Neural cell (in vitro differentiated cells): Measurements from ENCODE around the gene GAREM1. TPM values are rescaled to one million over a fixed set of nuclear protein-coding genes. Genes with fewer than 3 reads are reported as not detected.

ENCODE experiments used
- H2AFZ ChIP-seq: fragments of 200-600, 300-800 bp; sonication (generic), shearing (Covaris generic); 2 replicates; pipeline ENCODE4 v1.6.0; 2014; ENCODE audit warnings: low read depth, mild to moderate bottlenecking, antibody characterized with exemption, low read length, moderate library complexity
- H3F3A ChIP-seq: fragments of 200-600 bp; shearing (Covaris generic); 2 replicates; pipeline ENCODE4 v1.6.1; 2016; ENCODE audit warnings: mild to moderate bottlenecking, moderate library complexity, mixed read lengths, antibody characterized with exemption, low read length; ENCODE audit not compliant: insufficient read depth, poor library complexity, severe bottlenecking
- H3K27ac ChIP-seq: fragments of 200-600, 300-800 bp; sonication (generic), shearing (Covaris generic); 2 replicates; pipeline ENCODE4 v1.5.1; 2014; ENCODE audit warnings: mild to moderate bottlenecking, low read length, moderate library complexity
- H3K27me3 ChIP-seq: fragments of 300-800, 200-600 bp; sonication (generic), shearing (Covaris generic); 2 replicates; pipeline ENCODE4 v1.6.0; 2014; ENCODE audit warnings: mild to moderate bottlenecking, low read depth, low read length, moderate library complexity; ENCODE audit not compliant: insufficient read depth
- H3K36me3 ChIP-seq: fragments of 300-800, 200-600 bp; sonication (generic), shearing (Covaris generic); 2 replicates; pipeline ENCODE4 v1.5.1; 2014; ENCODE audit warnings: mild to moderate bottlenecking, antibody characterized with exemption, low read length, moderate library complexity; ENCODE audit not compliant: insufficient read depth
- H3K4me2 ChIP-seq: fragments of 300-800, 200-600 bp; sonication (generic), shearing (Covaris generic); 2 replicates; pipeline ENCODE4 v1.6.0; 2014; ENCODE audit warnings: mild to moderate bottlenecking, low read length
- H3K4me3 ChIP-seq: fragments of 300-800, 200-600 bp; sonication (generic), shearing (Covaris generic); 2 replicates; pipeline ENCODE4 v1.5.1; 2014; ENCODE audit warnings: mild to moderate bottlenecking, low read length, moderate library complexity
- H3K79me2 ChIP-seq: fragments of 200-600 bp; shearing (Covaris generic); replicated peaks from 2 replicates; pipeline ENCODE4 v1.6.0; 2014; ENCODE audit warnings: mild to moderate bottlenecking, low read length, moderate library complexity; ENCODE audit not compliant: insufficient read depth
- H3K9ac ChIP-seq: fragments of 300-800, 200-600 bp; sonication (generic), shearing (Covaris generic); 2 replicates; pipeline ENCODE4 v1.6.1; 2016; ENCODE audit warnings: mild to moderate bottlenecking, low read length, mixed read lengths
- H3K9me2 ChIP-seq: fragments of 200-600 bp; shearing (Covaris generic); 2 replicates; pipeline ENCODE4 v1.6.1; 2016; ENCODE audit warnings: mild to moderate bottlenecking, low read length, mixed read lengths; ENCODE audit not compliant: insufficient read depth
- H3K9me3 ChIP-seq: fragments of 200-600, 300-800 bp; sonication (generic), shearing (Covaris generic); 2 replicates; pipeline ENCODE4 v1.6.1; 2016; ENCODE audit warnings: mild to moderate bottlenecking, mixed run types, low read length, moderate library complexity, mixed read lengths
- H4K20me1 ChIP-seq: fragments of 200-600 bp; shearing (Covaris generic); 2 replicates; pipeline ENCODE4 v1.6.1; 2016; ENCODE audit warnings: mild to moderate bottlenecking, mixed run types; ENCODE audit not compliant: insufficient read depth
- CTCF ChIP-seq: fragments of 450-650 bp; IDR thresholded peaks from 2 replicates; pipeline ENCODE4 v1.5.1; 2014; ENCODE audit warnings: antibody characterized with exemption, mild to moderate bottlenecking, moderate library complexity; ENCODE audit not compliant: poor library complexity, severe bottlenecking
- EP300 ChIP-seq: fragments of 450-650 bp; conservative IDR thresholded peaks from 2 replicates; pipeline ENCODE4 v1.6.1; 2014; ENCODE audit warnings: antibody characterized with exemption, mild to moderate bottlenecking, moderate library complexity; ENCODE audit not compliant: poor library complexity, severe bottlenecking
- EZH2 ChIP-seq: fragments of 200-600, 300-800 bp; shearing (Covaris generic), sonication (generic); IDR thresholded peaks from 2 replicates; pipeline ENCODE4 v1.6.1; 2014; ENCODE audit warnings: antibody characterized with exemption, low read length, borderline replicate concordance, mild to moderate bottlenecking; ENCODE audit not compliant: insufficient read depth, poor library complexity, severe bottlenecking
- MXI1 ChIP-seq: fragments of 450-650 bp; conservative IDR thresholded peaks from 2 replicates; pipeline ENCODE4 v1.6.1; 2014; ENCODE audit warnings: antibody characterized with exemption, mild to moderate bottlenecking; ENCODE audit not compliant: poor library complexity, severe bottlenecking
- POLR2AphosphoS5 ChIP-seq: IDR thresholded peaks from 2 replicates; pipeline ENCODE4 v1.6.1; 2012
- RAD21 ChIP-seq: fragments of 450-650 bp; conservative IDR thresholded peaks from 2 replicates; pipeline ENCODE4 v1.6.1; 2014; ENCODE audit warnings: antibody characterized with exemption, mild to moderate bottlenecking, moderate library complexity
- REST ChIP-seq: IDR thresholded peaks from 2 replicates; pipeline ENCODE4 v1.6.1; 2012; ENCODE audit warnings: borderline replicate concordance
- SMC3 ChIP-seq: fragments of 450-650 bp; conservative IDR thresholded peaks from 2 replicates; pipeline ENCODE4 v1.6.1; 2014; ENCODE audit warnings: antibody characterized with exemption, mild to moderate bottlenecking, moderate library complexity; ENCODE audit not compliant: poor library complexity
- TAF1 ChIP-seq: IDR thresholded peaks from 2 replicates; pipeline ENCODE4 v1.6.1; 2012; ENCODE audit warnings: low read depth
- polyA plus RNA-seq: library from polyadenylated mRNA; depleted of rRNA; stranded (reverse); fragments of >200 nt; gene quantifications from 2 replicates; pipeline ENCODE4 v1.2.3, GENCODE V29; 2014

The GAREM1 gene
- polyA plus RNA-seq, 1 donor from 2014 or later, result 1.3 TPM

GRCh38 chr18:32355896-32356295, 114.8 kb downstream of the GAREM1 start:
- Histone ChIP-seq H4K20me1 (no peaks in the 10 kb centered on the region), H3F3A (no peaks in the 10 kb centered on the region), H3K9me3 (no peaks in the 10 kb centered on the region), H3K27ac (no peak overlapping the region), H3K4me3 (no peak overlapping the region), H2AFZ (no peak overlapping the region), H3K27me3 (no peaks in the 10 kb centered on the region), H3K9me2 (no peaks in the 10 kb centered on the region), H3K4me2 (no peak overlapping the region), H3K36me3 (no peaks in the 10 kb centered on the region), H3K9ac (no peak overlapping the region), H3K79me2 (no peaks in the 10 kb centered on the region)
- no peak for TF ChIP-seq RAD21
- TF ChIP-seq TAF1, result no peak
- no peak for TF ChIP-seq SMC3
- no peak for TF ChIP-seq REST
- TF ChIP-seq EZH2, result no peak

- no peak overlapping the region for H3K4me2 ChIP-seq
Observed at GRCh38 chr18:32354518-32354917, 116.2 kb downstream of the GAREM1 start.

More at GRCh38 chr18:32354518-32354917, 116.2 kb downstream of the GAREM1 start:
- H3K9me2 ChIP-seq, result no peaks in the 10 kb centered on the region
- H3K9ac ChIP-seq, result no peak overlapping the region
- no peak overlapping the region for H3K27ac ChIP-seq
- no peaks in the 10 kb centered on the region for H3K27me3 ChIP-seq
- H4K20me1 ChIP-seq, result no peaks in the 10 kb centered on the region
- H3K4me3 ChIP-seq, result no peak overlapping the region
- TF ChIP-seq SMC3, result no peak
- TF ChIP-seq RAD21, result no peak
- TF ChIP-seq EZH2, result no peak
- no peak for TF ChIP-seq TAF1
- TF ChIP-seq CTCF, result no peak
- no peak for TF ChIP-seq POLR2AphosphoS5
- TF ChIP-seq REST, result no peak
- no peak for TF ChIP-seq MXI1
- TF ChIP-seq EP300, result no peak
- H2AFZ ChIP-seq, result no peak overlapping the region
- no peaks in the 10 kb centered on the region for H3K79me2 ChIP-seq
- no peaks in the 10 kb centered on the region for H3K9me3 ChIP-seq
- H3F3A ChIP-seq, result no peaks in the 10 kb centered on the region
- H3K36me3 ChIP-seq, result no peaks in the 10 kb centered on the region
